Measurements from ENCODE around the gene RAB8A. TPM values are rescaled to one million over a fixed set of nuclear protein-coding genes. Genes with fewer than 3 reads are reported as not detected.

The RAB8A gene
- total RNA-seq, 1 donor from 2014 or later, result 43.3 TPM

- no peak for TF ChIP-seq CTCF (IDR thresholded peaks at IDR 0.05; ENCODE audit: insufficient read depth, low read length, poor library complexity, severe bottlenecking)
- Histone ChIP-seq H3K4me3 (ENCODE audit: low read depth, low read length) (no peak overlapping the region), H3K27me3 (ENCODE audit: control insufficient read depth, insufficient read depth, low read length) (no peaks in the 10 kb centered on the region), H3K36me3 (ENCODE audit: control insufficient read depth, insufficient read depth, low read length) (peaks cover 2% of the 10 kb centered on the region)
- DNase-seq (ENCODE audit: low read depth), result no peak
These were observed 10.3 kb downstream of the RAB8A start for GRCh38 chr19:16121967-16122366.

- no peak for TF ChIP-seq CTCF (IDR thresholded peaks at IDR 0.05; ENCODE audit: insufficient read depth, low read length, poor library complexity, severe bottlenecking)
- H3K27me3 ChIP-seq (ENCODE audit: control insufficient read depth, insufficient read depth, low read length), result no peaks in the 10 kb centered on the region
- DNase-seq (ENCODE audit: low read depth), result no peak
- H3K36me3 ChIP-seq (ENCODE audit: control insufficient read depth, insufficient read depth, low read length), result peaks cover 6% of the 10 kb centered on the region
- H3K4me3 ChIP-seq (ENCODE audit: low read depth, low read length), result no peak overlapping the region
These were observed 13.3 kb downstream of the RAB8A start for GRCh38 chr19:16124953-16125352.

- no peak for DNase-seq (ENCODE audit: low read depth)
- H3K27me3 ChIP-seq (ENCODE audit: control insufficient read depth, insufficient read depth, low read length), result no peaks in the 10 kb centered on the region
- no peak overlapping the region for H3K4me3 ChIP-seq (ENCODE audit: low read depth, low read length)
- no peak for TF ChIP-seq CTCF (IDR thresholded peaks at IDR 0.05; ENCODE audit: insufficient read depth, low read length, poor library complexity, severe bottlenecking)
- H3K36me3 ChIP-seq (ENCODE audit: control insufficient read depth, insufficient read depth, low read length), result peaks cover 6% of the 10 kb centered on the region
These were observed 14.2 kb downstream of the RAB8A start for GRCh38 chr19:16125737-16126495.

GRCh38 chr19:16127080-16127479 is 15.4 kb downstream of the RAB8A start:
- H3K36me3 ChIP-seq (ENCODE audit: control insufficient read depth, insufficient read depth, low read length), result peaks cover 6% of the 10 kb centered on the region
- H3K27me3 ChIP-seq (ENCODE audit: control insufficient read depth, insufficient read depth, low read length), result no peaks in the 10 kb centered on the region
- TF ChIP-seq CTCF (IDR thresholded peaks at IDR 0.05; ENCODE audit: insufficient read depth, low read length, poor library complexity, severe bottlenecking), result no peak
- no peak for DNase-seq (ENCODE audit: low read depth)
- no peak overlapping the region for H3K4me3 ChIP-seq (ENCODE audit: low read depth, low read length)

GRCh38 chr19:16127776-16128371 is 16.2 kb downstream of the RAB8A start:
- no peak overlapping the region for H3K4me3 ChIP-seq (ENCODE audit: low read depth, low read length)
- no peak for DNase-seq (ENCODE audit: low read depth)
- peaks cover 6% of the 10 kb centered on the region for H3K36me3 ChIP-seq (ENCODE audit: control insufficient read depth, insufficient read depth, low read length)
- H3K27me3 ChIP-seq (ENCODE audit: control insufficient read depth, insufficient read depth, low read length), result no peaks in the 10 kb centered on the region
- no peak for TF ChIP-seq CTCF (IDR thresholded peaks at IDR 0.05; ENCODE audit: insufficient read depth, low read length, poor library complexity, severe bottlenecking)

Measured in kidney epithelial cell (primary cell).